CD4-positive, alpha-beta memory T cell (primary cell): Measurements from ENCODE around the gene GNG11. TPM values are rescaled to one million over a fixed set of nuclear protein-coding genes. Genes with fewer than 3 reads are reported as not detected.

Experiments
- CTCF ChIA-PET: fragments of 350-600 bp; sonication (Branson Sonifier 250); formaldehyde crosslinking; loops from one replicate; lab custom pipeline; 2021; ENCODE audit warnings: inconsistent platforms; ENCODE audit not compliant: partially characterized antibody; lab: Charles Lee
- POLR2A ChIA-PET: fragments of 350-600 bp; sonication (Branson Sonifier 250); formaldehyde crosslinking; loops from one replicate; lab custom pipeline; 2021; ENCODE audit not compliant: partially characterized antibody; lab: Charles Lee
- DNase-seq, 5 donors: peaks; one replicate each; pipeline versions ENCODE4 v3.0.0 to v3.0.0-alpha.2; 2020 to 2022; ENCODE audit warnings: mixed read lengths in 1 of 5
- H3K27ac ChIP-seq: one replicate; pipeline ENCODE4 v1.7.0; 2013; ENCODE audit warnings: low read depth, low read length
- H3K27me3 ChIP-seq: 2 replicates; pipeline ENCODE4 v1.7.0; 2013; ENCODE audit warnings: mild to moderate bottlenecking, low read length, moderate library complexity; ENCODE audit not compliant: insufficient read depth
- H3K36me3 ChIP-seq: 2 replicates; pipeline ENCODE4 v1.7.0; 2013; ENCODE audit warnings: mild to moderate bottlenecking, low read length, moderate library complexity; ENCODE audit not compliant: insufficient read depth
- H3K4me1 ChIP-seq: 2 replicates; pipeline ENCODE4 v1.7.0; 2013; ENCODE audit warnings: mild to moderate bottlenecking, low read length, moderate library complexity; ENCODE audit not compliant: insufficient read depth
- H3K4me3 ChIP-seq, 2 donors: one replicate each; pipeline ENCODE4 v1.7.0; 2013; ENCODE audit warnings: low read length in 2 of 2, mild to moderate bottlenecking in 1 of 2
- H3K9me3 ChIP-seq, 2 donors: one replicate each; pipeline ENCODE4 v1.7.0; 2013; ENCODE audit warnings: low read length in 2 of 2, control low read depth in 1 of 2; ENCODE audit not compliant: control insufficient read depth in 1 of 2
- H3K27ac Mint-ChIP-seq, 7 donors: one replicate each; pipeline ENCODE4 v1.8.0; 2020 to 2021; ENCODE audit warnings: mixed read lengths in 7 of 7, mild to moderate bottlenecking in 6 of 7, inconsistent platforms in 3 of 7, moderate library complexity in 3 of 7
- H3K27me3 Mint-ChIP-seq, 2 donors: one replicate each; pipeline ENCODE4 v1.8.0; 2020 to 2021; ENCODE audit warnings: mixed read lengths in 2 of 2
- H3K36me3 Mint-ChIP-seq, 2 donors: one replicate each; pipeline ENCODE4 v1.8.0; 2020 to 2021; ENCODE audit warnings: mixed read lengths in 2 of 2, inconsistent platforms in 1 of 2, mild to moderate bottlenecking in 1 of 2
- H3K4me1 Mint-ChIP-seq, 4 donors: one replicate each; pipeline ENCODE4 v1.8.0; 2020 to 2021; ENCODE audit warnings: mixed read lengths in 4 of 4, mild to moderate bottlenecking in 1 of 4
- H3K4me3 Mint-ChIP-seq, 8 donors: one replicate each; pipeline ENCODE4 v1.8.0; 2020 to 2021; ENCODE audit warnings: mixed read lengths in 8 of 8, mild to moderate bottlenecking in 7 of 8, moderate library complexity in 6 of 8, inconsistent platforms in 3 of 8
- H3K9me3 Mint-ChIP-seq, 8 donors: one replicate each; pipeline ENCODE4 v1.8.0; 2020 to 2021; ENCODE audit warnings: mixed read lengths in 8 of 8, mild to moderate bottlenecking in 5 of 8, inconsistent platforms in 3 of 8, moderate library complexity in 1 of 8
- intact Hi-C: fragments of 100-400 bp; cut with micrococcal nuclease; formaldehyde crosslinking; loops from one replicate; pipeline ENCODE4 v1.15.1; 2023
- polyA plus RNA-seq, 2 donors: library from polyadenylated mRNA; unstranded; fragments of 300-500 nt; fragmentation: Illumina TruSeq; gene quantifications; one replicate each; pipeline ENCODE4 v1.2.3, GENCODE V29; 2021
- total RNA-seq, 2 experiments: library from RNA; stranded (reverse); gene quantifications; one replicate each; pipeline ENCODE4 v1.2.3, GENCODE V29; 2021

The GNG11 gene
- total RNA-seq (not detected), polyA plus RNA-seq (not detected)

DNA sequence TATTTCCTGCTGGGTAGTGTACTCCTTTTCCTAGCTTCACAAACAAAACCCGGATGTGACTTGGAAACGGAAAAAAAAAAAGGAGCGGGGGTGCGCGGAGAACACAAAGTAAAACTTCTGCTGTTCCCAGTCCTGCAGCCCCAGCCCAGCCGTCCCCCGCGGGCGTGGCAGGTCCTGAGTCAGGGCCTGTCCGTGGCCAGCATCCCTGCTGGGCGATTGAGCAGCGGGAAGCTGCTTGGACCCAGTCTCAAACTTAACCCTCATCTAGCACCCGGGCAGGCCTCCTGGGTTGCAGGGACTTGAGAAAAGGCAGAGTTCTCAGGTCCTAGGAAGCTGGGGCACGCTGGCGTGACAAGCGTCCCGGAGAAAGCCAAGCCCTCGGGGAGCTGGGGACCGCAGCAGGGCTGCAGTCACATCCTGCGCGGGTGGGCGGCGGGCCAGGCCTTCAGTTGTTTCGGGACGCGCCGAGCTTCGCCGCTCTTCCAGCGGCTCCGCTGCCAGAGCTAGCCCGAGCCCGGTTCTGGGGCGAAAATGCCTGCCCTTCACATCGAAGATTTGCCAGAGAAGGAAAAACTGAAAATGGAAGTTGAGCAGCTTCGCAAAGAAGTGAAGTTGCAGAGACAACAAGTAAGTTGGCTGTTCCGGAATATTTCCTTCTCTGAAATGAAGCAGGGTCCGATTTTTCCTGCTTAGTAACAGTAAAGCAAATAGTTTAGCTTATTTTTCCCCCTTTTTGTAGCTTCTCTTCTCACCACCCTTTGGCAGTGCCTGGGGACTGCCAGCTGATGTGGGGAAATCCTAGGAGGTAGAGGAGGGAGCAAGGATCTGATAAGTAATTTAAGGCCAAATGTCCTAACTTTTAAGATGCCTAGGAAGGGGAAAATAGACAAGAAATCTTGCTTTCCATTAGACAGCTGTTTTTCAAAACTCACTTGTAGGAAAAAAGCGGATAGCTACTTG is at the start of gene GNG11:
Gene GNG11, plus strand, starts transcription at position 129 of the 960 bp plus-strand sequence. Its CDS starts 403 bp downstream, at position 532.
- H3K27ac Mint-ChIP-seq, result no peak within 1 kb of the TSS
- intact Hi-C loops, result no loop called here
- no peaks in the 10 kb centered on the region for H3K36me3 Mint-ChIP-seq
- peak in 2 of 5 donors; percentile 3 to 7 for DNase-seq
- peaks cover 7 to 26% of the 10 kb centered on the region in 2 donors for H3K27me3 Mint-ChIP-seq
- Histone ChIP-seq H3K27ac (no peak within 1 kb of the TSS), H3K4me1 (peaks cover 8% of the 10 kb centered on the region), H3K4me3 (peak within 1 kb of the TSS in 1 of 2 donors; percentile 19), H3K9me3 (no peaks in the 10 kb centered on the region), H3K36me3 (no peaks in the 10 kb centered on the region), H3K27me3 (peaks cover 6% of the 10 kb centered on the region)
- CTCF ChIA-PET, result interaction anchor here (0.9 kb wide), 1 partner anchor 10 kb away, joined by 3 read pairs; no protein-coding TSS in a partner anchor
- POLR2A ChIA-PET, result no interaction called here
- H3K9me3 Mint-ChIP-seq, result no peaks in the 10 kb centered on the region
- peak within 1 kb of the TSS; percentile 36 to 73 (median 60) for H3K4me3 Mint-ChIP-seq
- peaks cover 0 to 1% (median under 1%) of the 10 kb centered on the region in 4 donors for H3K4me1 Mint-ChIP-seq

DNA sequence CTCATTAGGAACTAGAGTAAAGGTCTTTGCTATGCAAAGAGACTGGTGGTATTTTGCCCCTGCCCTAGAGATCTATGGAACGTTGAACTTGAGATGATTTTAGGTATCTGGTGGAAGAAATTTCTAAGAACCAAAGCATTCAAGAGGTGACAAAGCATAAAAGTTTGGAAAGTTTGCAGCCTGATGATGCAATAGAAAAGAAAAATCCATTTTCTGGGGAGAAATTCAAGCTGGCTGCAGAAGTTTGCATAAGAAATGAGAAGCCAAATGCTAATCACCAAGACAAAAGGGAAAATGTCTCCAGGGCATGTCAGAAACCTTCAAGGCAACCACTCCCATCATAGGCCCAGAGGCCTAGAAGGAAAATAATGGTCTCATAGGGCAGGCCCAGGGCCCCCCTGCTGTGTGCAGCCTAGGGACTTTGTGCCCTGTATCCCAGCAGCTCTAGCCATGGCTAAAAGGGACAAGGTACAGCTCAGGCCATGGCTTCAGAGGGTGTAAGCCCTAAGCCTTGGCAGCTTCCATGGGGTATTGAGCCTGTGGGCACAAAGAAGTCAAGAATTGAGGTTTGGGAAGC is 47.4 kb upstream of the GNG11 start:
- Histone ChIP-seq H3K36me3 (no peaks in the 10 kb centered on the region), H3K4me1 (no peaks in the 10 kb centered on the region), H3K9me3 (no peaks in the 10 kb centered on the region), H3K27ac (no peak overlapping the region), H3K4me3 (no peak overlapping the region), H3K27me3 (no peaks in the 10 kb centered on the region)
- no peak overlapping the region for H3K4me3 Mint-ChIP-seq
- peaks cover 0 to 3% (median 0%) of the 10 kb centered on the region in 4 donors for H3K4me1 Mint-ChIP-seq
- ChIA-PET CTCF (no interaction called here), POLR2A (no interaction called here)
- no peak for DNase-seq
- no peak overlapping the region for H3K27ac Mint-ChIP-seq
- H3K9me3 Mint-ChIP-seq, result peaks cover 0 to 5% (median 3%) of the 10 kb centered on the region in 8 donors
- no peaks in the 10 kb centered on the region for H3K36me3 Mint-ChIP-seq
- intact Hi-C loops, result no loop called here
- no peaks in the 10 kb centered on the region for H3K27me3 Mint-ChIP-seq

DNA sequence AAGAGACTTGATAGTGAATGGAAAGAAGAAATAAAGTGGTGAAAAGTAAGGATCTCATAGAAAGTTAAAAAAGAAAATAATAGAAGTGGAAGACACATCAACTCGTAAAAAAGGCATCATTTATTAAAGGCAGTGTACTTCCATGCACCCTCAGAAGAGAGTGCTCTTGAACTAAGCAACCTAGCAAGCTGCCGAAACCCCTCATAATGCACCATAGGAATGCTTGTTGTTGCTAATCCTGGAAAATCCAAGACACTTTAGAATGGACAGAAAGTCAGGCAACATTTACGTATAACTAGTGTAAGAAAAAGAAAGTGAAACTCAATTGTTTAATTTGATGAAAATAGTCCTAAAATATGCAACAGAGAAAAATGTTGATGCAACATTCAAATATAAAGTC is 43.8 kb upstream of the GNG11 start:
- H3K27me3 Mint-ChIP-seq, result no peaks in the 10 kb centered on the region
- peaks cover 0 to 3% (median 0%) of the 10 kb centered on the region in 4 donors for H3K4me1 Mint-ChIP-seq
- intact Hi-C loops, result no loop called here
- no peak overlapping the region for H3K27ac ChIP-seq
- no peak overlapping the region for H3K4me3 ChIP-seq
- H3K27ac Mint-ChIP-seq, result no peak overlapping the region
- H3K4me1 ChIP-seq, result no peaks in the 10 kb centered on the region
- POLR2A ChIA-PET, result no interaction called here
- no peak overlapping the region for H3K4me3 Mint-ChIP-seq
- H3K27me3 ChIP-seq, result no peaks in the 10 kb centered on the region
- CTCF ChIA-PET, result no interaction called here
- H3K9me3 Mint-ChIP-seq, result peaks cover 0 to 13% (median 4%) of the 10 kb centered on the region in 8 donors
- H3K36me3 Mint-ChIP-seq, result no peaks in the 10 kb centered on the region
- no peak for DNase-seq
- no peaks in the 10 kb centered on the region for H3K9me3 ChIP-seq
- H3K36me3 ChIP-seq, result no peaks in the 10 kb centered on the region

GRCh38 chr7:93879356-93879755 is 42.2 kb upstream of the GNG11 start:
- ChIA-PET CTCF (no interaction called here), POLR2A (no interaction called here)
- no peaks in the 10 kb centered on the region for H3K36me3 Mint-ChIP-seq
- no peaks in the 10 kb centered on the region for H3K4me1 ChIP-seq
- no peak overlapping the region for H3K27ac Mint-ChIP-seq
- no peak overlapping the region for H3K4me3 Mint-ChIP-seq
- H3K27me3 Mint-ChIP-seq, result no peaks in the 10 kb centered on the region
- H3K27ac ChIP-seq, result no peak overlapping the region
- H3K9me3 Mint-ChIP-seq, result peaks cover 0 to 13% (median 1%) of the 10 kb centered on the region in 8 donors
- H3K27me3 ChIP-seq, result no peaks in the 10 kb centered on the region
- intact Hi-C loops, result no loop called here
- H3K36me3 ChIP-seq, result no peaks in the 10 kb centered on the region
- H3K9me3 ChIP-seq, result no peaks in the 10 kb centered on the region
- no peak overlapping the region for H3K4me3 ChIP-seq
- DNase-seq, result no peak
- H3K4me1 Mint-ChIP-seq, result peaks cover 0 to 3% (median 0%) of the 10 kb centered on the region in 4 donors

GRCh38 chr7:93882468-93882867 is 39.1 kb upstream of the GNG11 start:
- ChIA-PET POLR2A (no interaction called here), CTCF (interaction anchor here (1.0 kb wide), 1 partner anchor 11 kb away, joined by 3 read pairs; no protein-coding TSS in a partner anchor)
- Histone ChIP-seq H3K9me3 (no peaks in the 10 kb centered on the region), H3K4me3 (no peak overlapping the region), H3K27ac (no peak overlapping the region), H3K4me1 (no peaks in the 10 kb centered on the region), H3K36me3 (no peaks in the 10 kb centered on the region), H3K27me3 (no peaks in the 10 kb centered on the region)
- no peaks in the 10 kb centered on the region for H3K36me3 Mint-ChIP-seq
- H3K4me3 Mint-ChIP-seq, result no peak overlapping the region
- intact Hi-C loops, result no loop called here
- peaks cover 0 to 1% (median 0%) of the 10 kb centered on the region in 4 donors for H3K4me1 Mint-ChIP-seq
- DNase-seq, result no peak
- H3K27me3 Mint-ChIP-seq, result peaks cover 0 to 1% of the 10 kb centered on the region in 2 donors
- H3K27ac Mint-ChIP-seq, result no peak overlapping the region
- peaks cover 0 to 9% (median under 1%) of the 10 kb centered on the region in 8 donors for H3K9me3 Mint-ChIP-seq

DNA sequence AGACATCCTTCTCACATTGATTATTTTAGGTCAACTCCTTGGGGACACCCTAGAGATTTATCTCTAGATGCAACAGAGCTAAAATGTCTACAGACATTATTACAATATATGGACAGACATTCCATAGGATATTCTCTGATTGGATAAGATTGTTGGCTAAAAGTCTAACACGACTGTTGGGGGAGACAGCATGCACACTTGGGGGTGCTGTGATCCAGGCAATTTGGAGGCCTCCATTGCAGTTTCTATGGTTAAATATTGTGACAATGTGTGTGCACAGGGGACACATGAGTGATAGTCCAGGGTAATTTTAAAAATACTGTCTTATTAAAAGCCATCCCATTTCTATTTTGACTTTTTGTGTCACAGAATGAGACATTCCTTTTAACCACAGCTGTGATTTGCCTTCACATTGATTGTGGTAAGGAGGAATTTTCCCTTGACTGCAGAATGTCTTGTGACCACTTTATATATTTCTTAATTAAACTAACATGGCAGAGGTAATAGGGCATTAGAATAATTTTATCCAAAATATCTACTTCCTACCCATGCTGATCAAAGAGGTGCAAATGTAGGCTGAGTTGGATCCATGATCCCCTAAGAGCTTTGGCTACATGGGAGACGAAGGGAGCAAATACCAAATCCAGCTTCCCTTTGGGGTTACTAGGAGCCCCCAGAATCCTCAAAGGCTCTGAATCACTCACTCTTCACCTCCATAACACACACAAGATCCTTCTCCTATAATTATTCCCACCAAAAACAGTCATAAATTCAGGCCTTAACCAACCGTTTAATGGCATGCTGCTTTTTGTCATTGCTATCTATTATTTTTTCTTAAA is 38.2 kb upstream of the GNG11 start:
- H3K4me1 ChIP-seq, result no peaks in the 10 kb centered on the region
- no peak for DNase-seq
- ChIA-PET POLR2A (no interaction called here), CTCF (interaction anchor here (1.0 kb wide), 1 partner anchor 12 kb away, joined by 3 read pairs; no protein-coding TSS in a partner anchor)
- H3K27me3 ChIP-seq, result no peaks in the 10 kb centered on the region
- no peak overlapping the region for H3K27ac Mint-ChIP-seq
- no peaks in the 10 kb centered on the region for H3K4me1 Mint-ChIP-seq
- H3K4me3 ChIP-seq, result no peak overlapping the region
- no peak overlapping the region for H3K4me3 Mint-ChIP-seq
- peaks cover 4 to 6% of the 10 kb centered on the region in 2 donors for H3K27me3 Mint-ChIP-seq
- no peaks in the 10 kb centered on the region for H3K9me3 ChIP-seq
- no peaks in the 10 kb centered on the region for H3K36me3 Mint-ChIP-seq
- H3K9me3 Mint-ChIP-seq, result peaks cover 0 to 9% (median 0%) of the 10 kb centered on the region in 8 donors
- no peaks in the 10 kb centered on the region for H3K36me3 ChIP-seq
- no peak overlapping the region for H3K27ac ChIP-seq
- intact Hi-C loops, result no loop called here
